Muscle of arm (tissue), 12 donors: ENCODE results near the gene HSPA12A. TPM values are rescaled to one million over a fixed set of nuclear protein-coding genes. Genes with fewer than 3 reads are reported as not detected.

Experiments
- DNase-seq: peaks from one replicate; pipeline ENCODE4 v3.0.0-alpha.2; 2013
- polyA plus RNA-seq, 12 donors: library from polyadenylated mRNA; unstranded; fragments of 120-200 nt; gene quantifications; one replicate each; pipeline ENCODE4 v1.2.1, GENCODE V29; 2013; ENCODE audit not compliant: insufficient read length in 12 of 12

HSPA12A gene
- polyA plus RNA-seq, 12 donors, result 4.6 to 14.6 (median 7.4) TPM; not detected in 1

DNA sequence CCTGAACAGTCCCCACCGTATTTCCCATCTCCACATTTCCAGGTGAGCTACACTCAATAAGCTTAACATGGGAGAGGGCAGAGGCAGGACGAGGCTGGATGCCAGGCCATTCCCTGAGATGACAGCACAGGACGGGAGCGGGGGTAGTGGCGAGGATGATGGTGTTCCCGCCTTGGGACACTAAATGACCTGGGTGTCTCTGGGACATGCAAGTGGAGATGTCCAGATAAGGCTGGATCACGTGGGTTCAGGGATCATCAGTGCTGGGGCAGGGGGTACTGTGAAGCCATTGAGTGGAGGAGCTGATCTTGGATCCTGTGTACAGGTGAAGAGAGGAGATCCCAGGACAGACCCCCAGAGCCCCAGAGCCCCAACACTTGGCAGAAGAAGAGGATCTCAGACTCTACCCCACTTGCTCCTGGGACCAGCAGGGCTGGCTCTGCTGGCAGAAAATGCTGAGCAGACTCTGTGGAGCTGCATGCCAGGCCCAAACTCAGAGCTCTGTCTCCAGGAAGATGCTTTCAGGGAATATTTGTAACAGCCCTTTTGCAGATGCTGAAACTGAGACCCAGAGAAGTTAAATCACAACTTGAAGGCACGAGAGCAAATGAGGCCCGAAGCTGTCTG is 29.7 kb upstream of the HSPA12A start:
- DNase-seq, result no peak

DNA sequence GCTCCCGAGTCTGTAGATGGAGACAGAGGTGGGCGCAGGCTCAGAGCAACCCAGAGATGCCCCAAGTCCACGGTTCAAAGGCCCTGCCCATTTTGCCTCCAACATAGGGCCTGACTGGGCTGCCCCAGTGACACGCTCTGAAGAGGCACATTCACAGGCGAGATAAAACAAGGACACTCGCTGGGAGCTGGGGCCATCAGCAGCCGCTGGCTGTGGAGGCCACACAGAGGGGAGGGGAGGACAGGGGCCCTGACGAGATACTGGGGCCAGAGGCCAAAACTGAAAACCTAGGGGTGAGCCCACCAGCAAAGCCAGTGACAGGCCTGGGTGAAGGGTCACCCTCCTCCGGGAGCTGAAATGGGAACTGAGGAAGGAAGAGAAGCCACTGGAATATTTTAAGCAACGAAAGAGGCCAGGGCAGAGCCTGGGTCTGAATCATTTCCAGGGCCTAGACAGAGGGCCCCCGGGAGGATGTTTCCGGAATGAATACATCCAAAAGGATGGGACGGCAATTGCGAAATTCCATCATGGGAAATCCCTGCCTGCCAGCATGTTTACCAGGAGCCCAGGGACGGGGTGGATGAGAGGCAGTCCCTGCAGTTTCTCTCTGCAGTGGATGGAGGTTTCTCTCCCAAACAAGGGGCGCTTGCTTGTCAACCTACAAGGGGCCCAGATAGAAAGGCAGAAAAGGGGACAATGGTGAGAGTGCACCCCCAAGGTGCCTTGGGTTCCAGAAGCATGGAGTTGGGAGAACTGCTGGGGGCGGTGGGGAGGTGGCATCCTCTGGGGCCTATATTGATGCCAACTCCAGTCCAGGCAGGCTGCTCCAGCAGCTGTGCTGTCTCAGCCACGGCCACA is 29.0 kb upstream of the HSPA12A start:
- no peak for DNase-seq

DNA sequence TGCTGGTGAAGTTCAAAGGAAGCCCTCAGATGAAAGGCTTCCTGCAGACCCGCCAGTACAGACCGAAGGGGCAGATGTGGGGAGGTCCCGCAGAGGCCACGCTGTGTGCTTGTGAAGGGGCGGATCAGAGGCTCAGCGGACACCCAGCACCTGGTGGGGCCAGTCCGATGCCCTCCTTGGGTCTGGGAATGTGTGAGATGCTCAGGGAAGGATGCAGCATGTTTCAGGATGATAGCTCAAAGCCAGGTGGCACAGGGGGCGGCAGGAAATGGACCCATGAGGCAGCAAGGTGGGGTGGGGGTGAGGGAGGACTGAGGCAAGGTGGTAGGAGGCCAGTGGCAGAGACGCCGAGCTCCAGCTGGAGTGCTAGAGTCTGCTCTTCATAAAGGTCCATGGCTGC is 27.9 kb upstream of the HSPA12A start:
- no peak for DNase-seq

DNA sequence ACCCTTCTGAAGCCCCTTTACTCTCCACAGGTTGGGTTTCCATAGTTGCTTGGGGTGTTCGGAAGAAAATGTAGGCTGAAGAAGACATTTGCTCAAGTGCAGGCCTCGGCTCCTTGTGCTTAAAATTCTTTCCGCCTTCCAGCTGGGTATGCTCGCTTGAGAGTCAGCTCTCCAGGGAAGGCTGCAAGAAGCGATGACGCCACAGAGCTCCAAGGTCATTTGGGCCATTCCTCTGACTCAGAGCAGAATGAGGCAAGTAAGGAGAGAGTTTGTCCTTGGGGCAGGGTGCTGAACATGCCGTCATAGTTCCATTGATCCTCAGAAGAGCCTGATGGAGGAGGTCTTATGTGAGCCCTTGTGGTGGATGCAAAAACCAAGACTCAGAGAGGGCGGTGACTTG is 27.4 kb upstream of the HSPA12A start:
- DNase-seq, result no peak

DNA sequence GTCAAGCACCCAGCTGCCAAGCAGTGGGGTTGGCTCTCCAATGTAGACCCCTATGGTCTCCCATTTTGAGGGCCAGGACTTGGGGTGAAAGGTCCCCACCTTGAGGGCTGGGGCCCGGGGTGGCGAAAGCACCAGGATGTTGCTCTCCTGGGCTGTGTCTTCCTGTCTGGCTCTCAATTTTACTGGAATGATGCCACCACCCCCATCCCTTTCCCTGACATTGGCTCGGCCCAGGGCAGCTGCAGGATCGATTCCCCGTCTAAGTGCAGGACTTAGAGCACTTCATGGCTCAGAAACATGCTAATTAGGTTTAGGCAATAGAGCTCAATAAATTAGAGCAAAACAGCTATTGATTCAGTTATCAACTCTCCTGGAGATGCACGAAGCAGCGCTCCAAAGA is 27.0 kb upstream of the HSPA12A start:
- no peak for DNase-seq

DNA sequence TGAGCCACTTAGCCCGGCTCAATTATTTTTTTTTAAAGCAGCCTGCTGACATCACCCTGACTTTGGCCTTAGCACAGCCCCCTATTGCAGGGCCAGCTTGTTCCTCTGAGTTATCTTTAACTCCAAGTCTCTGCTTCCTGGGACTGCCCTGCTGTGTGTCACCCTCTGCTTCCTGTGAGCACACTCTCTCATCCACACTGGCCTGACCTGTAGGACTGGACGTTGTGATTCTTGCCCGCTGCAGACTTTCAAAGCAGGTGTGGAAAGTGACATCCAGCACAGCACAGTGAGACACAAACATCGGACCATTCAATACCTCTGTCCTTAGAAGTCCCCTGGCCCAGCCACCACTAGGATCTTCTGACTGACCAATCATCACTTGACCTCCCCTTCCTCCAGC is 26.4 kb upstream of the HSPA12A start:
- DNase-seq, result no peak

DNA sequence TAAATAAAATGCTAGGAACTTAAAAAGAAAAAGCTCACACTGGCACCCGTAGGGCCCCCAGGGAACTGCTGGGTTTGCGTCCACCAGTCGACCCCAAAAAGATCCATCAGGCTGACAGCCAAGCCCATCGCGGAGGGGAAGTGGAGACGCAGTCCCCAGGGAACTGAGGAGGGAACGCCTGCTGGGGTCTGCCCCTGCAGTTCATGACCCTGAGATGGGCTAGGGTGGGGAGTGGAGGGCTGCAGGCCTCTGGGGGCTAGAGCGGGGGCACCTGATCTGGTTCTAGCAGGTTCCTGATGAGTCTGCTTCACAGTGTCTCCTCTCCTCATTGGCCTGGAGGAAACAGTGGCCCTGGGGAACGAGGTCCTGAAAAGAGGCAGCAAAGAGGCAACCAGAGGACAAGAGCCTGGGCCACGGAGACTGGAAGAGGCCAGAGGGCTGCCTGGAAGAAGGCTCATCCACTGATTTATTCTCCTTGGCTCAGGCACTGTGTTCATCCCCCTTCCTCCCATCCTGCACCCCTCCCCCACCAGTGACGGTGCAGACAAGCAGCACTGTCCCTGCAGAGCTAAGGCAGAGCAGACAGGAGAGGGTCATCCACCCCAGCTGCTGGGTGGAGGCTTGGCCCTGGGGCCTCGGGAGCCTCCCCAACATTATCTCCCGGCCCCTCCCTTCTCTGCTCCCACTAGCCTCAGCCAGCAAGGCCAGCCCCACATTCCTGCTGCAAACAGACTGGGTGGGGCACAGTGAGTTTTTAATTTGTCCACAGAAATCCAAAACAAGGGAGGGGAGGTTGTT is 24.7 kb upstream of the HSPA12A start:
- no peak for DNase-seq

DNA sequence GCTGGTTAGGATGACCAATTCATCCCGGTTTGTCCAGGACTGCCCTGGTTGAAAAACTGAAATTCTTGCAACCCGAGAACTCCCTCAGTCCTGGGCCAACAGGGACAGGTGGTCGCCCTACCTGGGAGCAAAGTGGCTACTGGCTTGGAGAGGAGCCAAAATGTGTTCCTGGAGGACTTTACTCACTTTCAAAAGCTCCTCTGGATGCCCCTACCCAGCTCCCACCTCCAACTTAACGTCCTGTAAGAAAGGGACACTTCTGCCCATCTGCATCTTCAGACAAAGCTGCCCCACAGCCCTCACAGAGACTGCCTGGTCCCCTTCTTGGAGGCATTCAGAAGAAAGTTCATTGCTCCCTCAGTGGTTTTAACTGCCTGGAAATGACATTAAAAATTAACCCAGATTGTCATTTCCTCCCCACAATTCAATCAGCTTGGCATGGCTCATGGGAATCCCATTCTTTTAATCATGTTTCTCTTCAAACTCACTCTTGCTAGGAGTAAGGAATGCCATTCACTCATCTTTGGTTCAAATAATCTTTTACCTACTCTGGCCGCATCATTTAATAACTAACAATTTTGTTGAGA is 24.0 kb upstream of the HSPA12A start:
- no peak for DNase-seq

DNA sequence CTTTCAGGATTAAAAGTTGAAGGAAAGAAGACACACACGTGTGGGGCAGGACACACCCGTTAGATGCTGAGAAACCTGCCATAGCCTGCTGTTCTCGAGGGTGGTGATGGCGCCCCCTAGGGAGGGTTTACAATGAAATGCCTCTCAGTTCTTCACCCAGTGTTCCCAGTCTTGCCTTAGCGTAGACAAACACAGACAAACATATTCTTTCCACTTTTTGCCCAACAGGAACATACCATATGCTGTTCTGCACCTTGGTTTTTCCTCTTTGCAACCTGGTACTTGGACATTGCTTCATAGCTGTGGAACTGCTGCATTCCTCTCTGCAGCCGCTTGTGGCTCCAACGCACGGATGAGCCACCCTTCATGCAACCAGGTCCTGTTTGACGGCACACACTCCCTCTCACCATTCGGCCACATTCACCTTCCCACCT is 23.3 kb upstream of the HSPA12A start:
- DNase-seq, result no peak

DNA sequence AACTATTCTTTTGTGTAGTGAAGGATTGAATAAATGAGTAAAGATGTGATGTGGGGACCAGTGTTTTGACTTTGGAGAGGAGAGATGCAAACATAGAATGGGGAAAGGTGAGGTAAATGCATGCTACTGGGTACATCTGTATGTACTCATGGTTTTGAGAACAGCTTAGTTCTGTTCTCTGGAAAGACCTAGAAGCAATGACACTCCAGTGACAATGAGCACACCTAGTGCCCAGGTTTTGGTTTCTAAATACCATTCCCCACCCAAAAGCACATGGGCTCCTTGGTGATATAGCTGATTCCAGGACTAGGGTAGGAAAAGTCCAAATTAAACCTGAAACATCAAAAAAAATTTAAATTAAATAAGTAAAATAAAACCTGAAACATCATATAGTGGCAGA is 22.6 kb upstream of the HSPA12A start:
- no peak for DNase-seq

DNA sequence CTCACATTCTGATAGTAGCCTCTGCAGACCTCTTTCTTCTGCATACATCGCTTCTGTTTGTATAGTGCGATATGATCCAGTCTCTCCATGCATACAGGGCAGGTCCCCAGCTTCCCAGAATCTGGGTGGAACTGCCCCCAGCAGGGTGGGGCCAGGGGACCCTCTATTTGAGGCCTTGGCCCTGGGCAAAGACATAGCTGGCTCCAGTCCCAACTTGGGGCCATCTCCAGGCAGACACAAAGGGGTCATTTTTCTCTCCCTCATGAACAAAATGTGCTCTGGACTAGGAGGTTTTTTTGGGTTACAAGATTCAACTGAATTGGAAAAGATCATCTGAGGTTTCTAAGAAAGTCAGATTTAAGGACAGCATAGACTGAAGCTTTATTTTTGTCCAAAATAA is 21.1 kb upstream of the HSPA12A start:
- no peak for DNase-seq

DNA sequence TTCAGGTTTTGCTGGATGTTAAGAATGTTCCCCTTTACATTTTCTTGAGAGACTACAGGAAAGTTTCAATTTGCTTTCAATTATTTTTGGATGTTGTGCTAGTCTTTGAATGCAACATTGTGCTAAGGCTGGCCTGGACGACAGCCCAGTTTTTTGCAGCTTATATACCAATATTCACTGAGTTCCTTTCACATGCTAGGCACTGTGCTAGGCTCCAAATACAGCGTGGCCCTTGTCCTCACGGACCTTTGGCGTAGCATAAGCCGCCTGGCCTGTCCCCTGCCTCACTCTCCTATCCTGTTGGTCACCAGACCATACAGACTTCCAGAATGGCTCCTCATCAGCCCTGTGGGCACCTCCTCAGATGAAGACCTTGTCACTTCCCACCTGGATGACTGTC is 19.5 kb upstream of the HSPA12A start:
- no peak for DNase-seq

DNA sequence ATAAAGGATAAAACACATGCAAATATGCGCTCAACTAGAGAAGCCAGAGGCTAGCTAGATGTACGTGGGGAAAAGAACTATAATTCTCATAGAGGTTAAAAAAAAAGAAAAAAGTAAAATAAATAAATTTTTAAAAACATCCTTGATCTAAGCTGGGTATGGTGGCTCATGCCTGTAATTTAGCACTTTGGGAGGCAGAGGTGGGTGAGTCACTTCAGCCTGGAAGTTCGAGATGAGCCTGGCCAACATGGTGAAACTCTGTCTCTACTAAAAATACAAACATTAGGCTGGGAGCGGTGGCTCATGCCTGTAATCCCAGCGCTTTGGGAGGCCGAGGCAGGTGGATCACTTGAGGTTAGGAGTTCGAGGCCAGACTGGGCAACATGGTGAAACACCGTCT is 18.6 kb upstream of the HSPA12A start:
- DNase-seq, result no peak

DNA sequence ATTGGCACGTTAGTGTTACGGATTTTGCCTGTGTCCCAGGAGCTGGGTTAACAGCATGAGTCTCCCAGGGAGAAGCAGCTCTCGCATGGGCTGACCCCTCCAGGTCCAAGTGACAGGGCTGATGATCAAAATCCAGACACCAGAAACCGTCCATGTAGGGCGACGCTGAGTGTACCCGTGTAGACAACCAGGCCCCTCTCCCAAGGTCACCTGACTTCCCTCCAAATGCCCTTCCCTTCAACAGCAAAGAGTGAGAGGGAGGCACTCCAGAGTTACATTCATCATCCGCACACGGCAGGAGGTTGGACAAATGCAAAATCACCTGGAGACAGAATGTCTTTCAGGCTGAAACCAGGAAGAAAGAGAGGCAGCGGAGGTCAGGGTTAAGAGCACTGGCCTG is 14.9 kb upstream of the HSPA12A start:
- DNase-seq, result no peak

DNA sequence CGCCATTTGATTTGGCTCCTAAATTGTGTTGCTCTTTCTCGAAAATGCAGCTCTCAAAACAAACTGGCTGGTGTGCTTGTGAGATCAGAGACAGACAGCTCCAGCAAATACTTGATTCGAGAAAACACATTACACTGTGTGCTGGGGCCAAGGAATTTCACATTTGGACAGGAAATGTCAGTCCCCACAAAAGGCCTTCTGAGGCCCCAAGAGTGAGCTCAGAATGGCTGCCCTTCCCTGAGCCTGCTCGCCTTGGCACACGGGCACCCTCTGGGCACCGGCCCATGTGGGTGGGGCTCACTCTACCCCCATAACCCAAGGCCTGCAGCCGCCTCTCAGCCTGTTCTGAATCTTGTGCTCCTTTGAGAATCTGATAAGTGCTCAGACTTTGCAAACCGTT is 13.9 kb upstream of the HSPA12A start:
- DNase-seq, result peak; percentile 35

DNA sequence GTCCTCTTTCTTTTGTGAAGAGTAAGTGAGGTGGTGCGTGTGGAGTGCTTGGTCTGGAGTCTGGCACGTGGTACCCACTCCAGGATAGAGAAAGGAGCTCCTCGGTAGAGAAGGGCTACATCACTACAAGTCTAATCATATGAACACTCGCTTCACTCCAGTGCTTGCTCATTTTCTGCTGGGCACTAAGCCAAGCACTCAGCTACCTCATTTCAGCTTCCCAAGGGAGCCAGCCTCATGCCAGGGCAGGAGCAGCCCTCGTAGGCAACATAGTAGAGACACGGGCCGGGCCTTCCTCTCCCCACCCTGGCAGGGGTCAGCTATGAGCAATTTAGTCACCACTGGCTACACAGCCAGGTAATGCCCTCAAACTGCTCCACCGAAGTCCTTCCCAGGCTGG is 11.4 kb upstream of the HSPA12A start:
- no peak for DNase-seq

DNA sequence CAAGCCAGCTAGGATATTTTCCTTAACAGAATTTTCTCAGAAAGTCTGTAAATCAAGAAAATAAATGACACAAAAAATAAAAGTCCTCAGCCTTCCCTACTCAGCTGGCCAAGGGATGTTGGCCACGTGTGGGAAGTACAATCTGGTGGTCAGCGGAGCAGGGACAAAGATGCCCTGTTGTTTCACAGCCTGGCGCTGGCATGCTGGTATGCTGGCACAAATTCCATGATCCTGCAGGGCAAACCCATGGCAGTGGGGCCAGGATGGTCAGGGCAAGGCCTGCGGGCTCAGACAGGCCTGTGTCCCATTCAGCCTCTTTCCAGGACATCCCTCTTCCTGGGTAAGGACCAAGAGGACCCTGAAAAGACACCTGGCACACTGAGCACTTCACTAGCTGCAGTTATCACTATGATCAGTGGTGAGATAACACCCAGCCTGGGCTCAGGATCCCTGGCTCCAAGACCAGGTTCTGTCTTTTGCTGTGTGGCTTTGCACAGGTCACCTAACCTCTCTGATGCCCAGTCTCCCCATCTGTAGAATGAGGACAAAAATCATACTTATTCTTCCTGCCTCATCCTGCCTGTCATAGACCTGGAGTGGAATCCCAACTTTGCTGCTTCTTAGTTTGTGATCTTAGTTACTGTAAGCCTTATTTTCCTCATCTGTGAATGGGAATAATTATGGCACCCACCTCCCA is 10.8 kb upstream of the HSPA12A start:
- no peak for DNase-seq

DNA sequence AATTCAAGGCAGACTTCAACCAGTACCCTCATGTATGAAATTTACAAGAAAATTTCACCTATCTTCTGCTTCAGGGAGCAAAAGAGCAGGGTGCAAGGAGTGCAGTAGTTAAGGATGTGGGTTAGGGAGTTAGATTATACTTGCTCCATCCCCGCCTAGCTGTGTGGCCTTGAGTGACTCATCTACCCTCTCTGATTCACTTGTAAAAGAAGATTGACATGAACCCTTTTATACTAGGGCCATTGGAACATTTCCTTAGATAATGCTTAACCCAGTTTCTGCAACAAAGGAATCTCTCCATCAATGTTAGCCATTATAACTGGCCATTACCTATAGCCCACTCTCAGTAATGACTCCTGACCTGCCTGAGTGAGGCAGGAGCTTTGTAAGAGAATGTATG is 10.2 kb upstream of the HSPA12A start:
- DNase-seq, result no peak

DNA sequence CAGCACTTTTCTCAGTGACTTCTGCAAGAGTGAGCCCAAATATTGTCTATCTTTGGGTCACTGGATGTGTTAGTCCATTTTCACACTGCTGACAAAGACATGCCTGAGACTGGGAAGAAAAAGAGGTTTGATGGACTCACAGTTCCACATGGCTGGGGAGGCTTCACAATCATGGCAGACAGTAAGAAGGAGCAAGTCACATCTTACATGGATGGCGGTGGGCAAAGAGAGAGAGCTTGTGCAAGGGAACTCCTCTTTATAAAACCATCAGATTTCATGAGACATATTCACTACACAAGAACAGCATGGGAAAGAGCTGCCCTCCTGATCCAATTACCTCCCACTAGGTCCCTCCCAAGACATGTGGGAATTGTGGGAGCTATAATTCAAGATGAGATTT is 6.1 kb upstream of the HSPA12A start:
- no peak for DNase-seq

DNA sequence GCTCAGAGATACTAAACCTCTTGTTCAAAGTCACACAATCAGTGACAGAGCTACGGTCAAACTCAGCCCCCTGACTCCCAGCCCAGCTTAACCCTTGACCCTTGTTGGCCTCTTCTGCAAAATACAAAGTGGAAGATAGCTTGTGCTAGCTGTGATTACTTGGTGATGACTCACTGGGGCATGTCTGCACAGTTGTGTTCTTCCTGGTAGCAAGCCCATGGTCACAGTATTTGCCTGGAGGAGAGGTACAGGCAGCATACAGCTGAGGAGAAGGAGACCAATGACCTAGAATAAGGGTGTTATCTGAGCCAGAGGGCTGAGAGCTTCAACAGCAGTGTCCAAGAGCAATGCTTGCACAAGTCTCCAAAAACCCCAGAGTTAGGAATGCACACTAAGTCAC is 5.7 kb upstream of the HSPA12A start:
- DNase-seq, result no peak

DNA sequence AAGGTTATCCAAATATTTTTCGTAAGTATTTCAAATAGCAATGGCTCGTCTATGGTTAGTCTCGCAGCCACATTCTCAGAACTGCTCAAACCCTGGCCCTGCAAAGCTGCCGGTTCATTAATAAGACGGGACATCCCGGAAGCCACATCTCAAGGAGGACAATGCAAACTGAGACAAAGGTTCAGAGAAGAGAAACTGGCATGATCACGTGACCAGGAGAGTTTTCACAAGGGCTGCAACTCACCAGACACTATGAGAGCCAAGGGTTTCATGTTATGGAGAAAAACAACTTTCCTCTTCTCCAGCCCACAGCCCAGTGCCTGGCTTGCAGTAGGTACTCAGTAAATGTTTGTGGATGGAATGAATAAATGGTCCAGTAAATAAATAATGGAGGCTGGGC is 5.0 kb upstream of the HSPA12A start:
- no peak for DNase-seq

DNA sequence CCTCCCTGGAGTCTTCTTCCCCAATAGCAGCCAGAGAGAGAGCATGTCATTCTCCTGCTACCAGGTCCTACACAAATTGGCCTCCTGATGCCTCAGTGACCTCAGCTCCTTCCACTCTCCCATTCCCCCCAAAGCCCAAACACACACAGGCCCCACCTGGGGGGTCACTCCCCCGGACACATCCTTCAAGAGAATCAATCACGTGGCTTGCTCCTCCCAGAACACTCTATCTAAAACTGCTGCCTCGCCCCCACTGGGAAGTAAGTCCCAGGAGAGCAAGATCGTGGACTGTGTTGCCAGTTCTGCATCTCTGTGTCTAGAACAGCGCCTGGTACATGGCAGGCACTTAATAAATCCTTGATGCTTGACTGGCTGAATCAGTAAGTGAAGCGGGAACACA is 2.5 kb upstream of the HSPA12A start:
- no peak for DNase-seq
